NCI-H1436 treated with DMSO at 0.1 percent for 48 hours (cell line): ENCODE results near the gene TMEM11.

ENCODE experiments used
- DNase-seq: peaks from one replicate; lab custom pipeline; 2025; lab: John Stamatoyannopoulos, UW

TMEM11 gene

GRCh38 chr17:21161498-21162393, 52.2 kb downstream of the TMEM11 start:
- DNase-seq: no peak

- no peak for DNase-seq
Observed at GRCh38 chr17:21160401-21160800, 53.6 kb downstream of the TMEM11 start.

DNA sequence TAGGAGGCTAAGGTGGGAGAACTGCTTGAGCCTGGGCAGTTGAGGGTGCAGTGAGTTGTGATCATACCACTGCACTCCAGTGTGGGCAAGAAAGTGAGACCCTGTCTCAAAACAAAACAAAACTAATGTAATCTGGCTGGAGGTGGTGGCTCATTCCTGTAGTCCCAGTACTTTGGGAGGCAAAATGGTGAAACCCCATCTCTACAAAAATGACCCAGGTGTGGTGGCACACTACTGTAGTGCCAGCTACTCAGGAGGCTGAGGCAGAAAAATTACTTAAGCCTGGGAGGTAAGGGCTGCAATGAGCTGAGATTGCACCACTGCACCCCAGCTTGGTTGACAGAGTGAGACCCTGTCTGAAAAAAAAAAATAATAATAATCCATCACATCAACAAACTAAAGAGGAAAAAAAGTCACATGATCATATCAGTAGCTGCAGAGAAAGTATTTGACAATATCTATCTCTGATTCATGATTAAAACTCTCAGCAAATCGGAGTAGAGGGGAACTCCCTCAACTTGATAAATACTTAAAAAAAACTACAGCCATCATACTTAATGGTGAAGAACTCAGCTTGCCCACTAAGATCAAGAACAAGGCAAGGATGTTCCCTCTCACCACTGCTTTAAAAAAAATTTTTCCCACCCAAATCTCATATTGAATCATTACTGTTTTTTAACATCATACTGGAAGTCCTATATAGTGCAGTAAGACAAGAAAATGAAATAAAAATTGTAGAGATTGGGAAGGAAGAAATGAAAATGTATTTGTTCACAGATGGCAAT, 56.2 kb downstream of the TMEM11 start:
- no peak for DNase-seq

DNA sequence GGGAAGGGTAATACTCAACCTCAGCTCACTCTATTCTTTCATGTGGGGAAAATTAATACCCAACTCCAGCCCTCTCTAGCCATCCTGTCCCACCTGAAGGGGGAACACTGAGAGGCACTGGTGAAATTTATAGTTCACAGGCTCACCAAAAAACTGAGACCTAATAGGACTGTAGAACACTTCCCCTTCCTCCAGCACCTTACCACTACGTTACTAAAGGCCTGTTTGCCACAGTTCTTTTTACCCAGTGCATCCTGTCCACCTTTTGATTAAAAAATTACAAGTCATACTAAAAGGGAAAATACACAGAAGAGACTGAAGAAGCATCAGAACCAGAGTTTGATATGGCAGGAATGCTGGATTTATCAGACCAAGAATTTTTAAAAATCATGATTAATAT, 61.2 kb downstream of the TMEM11 start:
- no peak for DNase-seq

DNA sequence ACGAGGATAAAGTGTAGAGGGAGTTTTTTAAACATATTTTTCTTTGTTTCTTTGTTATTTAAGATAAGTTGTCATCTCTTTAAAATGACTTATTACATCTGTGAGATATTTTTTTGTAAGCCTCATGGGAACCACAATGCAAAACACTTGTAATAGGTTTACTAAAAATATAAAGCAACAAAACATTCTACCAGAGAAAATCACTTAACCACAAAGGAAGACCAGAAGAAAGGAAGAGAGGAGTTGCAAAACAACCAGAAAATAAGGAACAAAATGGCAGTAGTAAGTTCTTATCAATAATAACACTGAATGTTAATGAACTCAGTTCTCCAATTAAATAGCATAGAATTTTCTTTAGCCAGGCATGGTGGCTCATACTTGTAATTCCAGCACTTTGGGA, 64.3 kb downstream of the TMEM11 start:
- DNase-seq: no peak
